ENCODE results near the gene TMSB4X.
"Not testable (repeated sequence)": the region's sequence is repeated elsewhere in the genome, so short reads cannot be mapped to it uniquely, and the experiment has no call there.

TMSB4X gene

GRCh38 chrX:12976819-12977732 is 2.2 kb downstream of the TMSB4X start:
- not testable (repeated sequence) for DNase-seq

DNA sequence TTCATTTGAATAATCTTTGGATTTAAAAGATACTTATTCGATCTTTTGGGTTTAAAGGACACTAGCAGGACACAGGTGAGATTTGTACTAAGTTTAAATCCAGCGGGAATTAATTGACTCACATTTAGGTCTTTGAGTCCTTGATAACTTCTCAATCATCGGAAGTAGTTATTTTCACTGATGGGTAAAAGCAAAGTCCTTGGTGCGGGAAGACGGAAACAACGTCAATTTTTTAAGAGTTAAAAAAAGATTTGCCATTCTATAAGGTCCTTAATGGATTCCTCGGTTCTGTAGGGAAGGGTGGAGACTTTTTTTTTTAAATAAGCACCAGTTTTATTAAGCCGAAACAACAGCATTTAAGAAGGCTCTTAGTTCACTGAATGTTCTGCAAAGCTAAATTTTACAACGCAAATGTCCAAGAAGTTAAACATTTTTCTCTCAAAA is 2.9 kb downstream of the TMSB4X start:
- no peak for DNase-seq

DNA sequence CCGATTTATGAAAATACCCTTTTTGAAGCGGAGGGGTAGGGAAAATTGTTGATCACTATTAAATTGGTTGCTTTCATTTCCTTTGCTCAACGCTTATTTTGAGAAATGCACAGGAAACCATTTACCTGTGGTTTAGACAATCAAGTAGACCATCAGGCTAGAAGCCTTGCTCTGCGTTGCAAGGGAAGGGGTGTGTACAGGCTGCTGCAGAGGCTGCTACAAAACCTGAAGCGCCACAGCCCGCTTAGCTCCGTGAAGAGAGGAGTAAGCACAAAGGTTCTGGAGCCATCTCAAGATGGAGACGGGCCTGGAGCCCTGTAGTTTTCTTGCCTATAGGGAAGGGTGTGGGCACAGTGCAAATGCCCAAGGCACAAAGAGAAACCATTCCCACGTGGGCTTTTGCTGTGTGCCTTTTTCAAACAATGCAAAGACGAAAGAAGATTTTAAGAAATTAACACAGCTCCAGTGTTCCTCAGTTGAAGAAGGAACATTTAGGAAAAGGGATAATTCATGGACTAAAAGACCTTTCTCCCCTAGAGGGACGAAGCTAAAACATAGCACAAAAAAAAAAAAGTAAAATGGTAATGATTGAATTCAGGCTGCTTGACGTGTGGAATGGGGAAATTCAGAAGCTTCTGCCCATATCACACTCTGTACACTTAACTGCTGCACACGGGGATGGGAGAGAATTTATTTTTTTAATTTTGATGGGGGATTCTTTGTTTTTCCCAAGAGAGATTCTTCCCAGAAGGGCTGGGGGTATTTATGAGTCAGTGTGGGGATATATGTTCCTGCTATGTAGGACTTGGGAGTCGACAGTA is 3.5 kb downstream of the TMSB4X start:
- DNase-seq = peak; percentile 44

DNA sequence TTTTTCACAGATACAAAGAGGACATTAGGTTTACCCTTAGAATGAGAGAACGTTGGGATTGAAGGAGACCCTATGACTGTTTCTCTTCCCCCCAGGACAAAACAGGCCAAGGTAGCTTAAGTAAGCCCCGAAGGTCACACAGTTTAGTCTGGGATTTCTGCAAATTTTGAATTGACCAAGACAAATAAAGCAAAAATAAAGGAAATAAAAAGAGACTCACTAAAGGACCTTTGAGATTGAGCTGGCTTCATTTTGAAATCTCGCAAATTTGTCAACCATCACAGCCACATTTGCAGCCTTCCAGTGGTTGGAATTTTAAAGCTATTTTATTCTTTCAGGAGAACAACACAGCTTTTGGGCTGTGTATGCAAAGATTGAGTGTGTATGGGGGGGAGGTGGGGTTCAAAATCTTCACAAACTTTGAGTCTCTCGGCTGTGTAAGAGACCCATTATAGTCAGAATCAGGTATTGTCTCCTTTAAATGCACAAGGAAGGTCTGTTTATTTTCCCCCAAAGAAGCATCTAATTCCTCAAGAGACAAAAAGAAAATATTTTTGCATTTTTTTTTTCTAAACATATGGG is 4.2 kb downstream of the TMSB4X start:
- DNase-seq = no peak

GRCh38 chrX:12979616-12980015 is 4.7 kb downstream of the TMSB4X start:
- no peak for DNase-seq

- DNase-seq = not testable (repeated sequence)
Observed at GRCh38 chrX:12980039-12980438, 5.1 kb downstream of the TMSB4X start.

DNA sequence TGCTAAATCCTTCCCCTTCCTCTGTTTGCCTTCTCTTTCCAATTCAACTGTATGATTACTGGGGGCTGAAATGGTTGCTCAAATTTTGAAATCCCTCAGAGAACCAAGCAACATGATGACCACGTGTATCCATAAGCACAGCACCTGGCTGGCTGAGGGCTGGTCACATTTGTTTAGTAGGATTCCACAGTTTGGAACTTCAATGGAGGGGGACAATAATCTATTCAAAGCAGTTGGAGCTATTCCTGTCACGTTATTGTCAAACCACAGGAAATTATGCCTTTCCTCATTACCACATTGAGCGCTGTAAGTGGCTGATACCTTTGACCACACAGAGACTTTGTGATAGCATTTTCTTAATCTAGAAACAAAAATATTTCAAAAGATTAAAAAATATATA is 7.0 kb downstream of the TMSB4X start:
- DNase-seq = no peak

GRCh38 chrX:12984603-12985319 is 9.9 kb downstream of the TMSB4X start:
- no peak for DNase-seq

DNA sequence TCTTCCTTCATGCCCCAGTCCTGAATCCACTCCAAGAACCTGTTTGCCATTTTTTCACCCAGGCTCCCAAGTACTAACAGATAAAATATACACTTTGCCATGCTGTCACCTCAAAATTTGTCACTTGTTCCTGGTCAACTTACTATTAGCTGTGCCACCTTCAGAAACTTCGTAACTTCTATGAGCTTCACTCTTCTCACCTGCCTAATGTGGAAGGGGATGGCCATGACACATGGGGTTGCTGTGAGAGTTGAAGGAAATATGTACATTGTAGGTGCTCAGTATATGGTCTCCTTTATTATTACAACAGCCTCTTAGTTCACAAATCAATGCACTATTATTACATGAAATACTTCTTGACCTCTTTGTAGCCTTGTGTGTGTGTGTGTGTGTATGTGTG is 10.4 kb downstream of the TMSB4X start:
- no peak for DNase-seq

DNA sequence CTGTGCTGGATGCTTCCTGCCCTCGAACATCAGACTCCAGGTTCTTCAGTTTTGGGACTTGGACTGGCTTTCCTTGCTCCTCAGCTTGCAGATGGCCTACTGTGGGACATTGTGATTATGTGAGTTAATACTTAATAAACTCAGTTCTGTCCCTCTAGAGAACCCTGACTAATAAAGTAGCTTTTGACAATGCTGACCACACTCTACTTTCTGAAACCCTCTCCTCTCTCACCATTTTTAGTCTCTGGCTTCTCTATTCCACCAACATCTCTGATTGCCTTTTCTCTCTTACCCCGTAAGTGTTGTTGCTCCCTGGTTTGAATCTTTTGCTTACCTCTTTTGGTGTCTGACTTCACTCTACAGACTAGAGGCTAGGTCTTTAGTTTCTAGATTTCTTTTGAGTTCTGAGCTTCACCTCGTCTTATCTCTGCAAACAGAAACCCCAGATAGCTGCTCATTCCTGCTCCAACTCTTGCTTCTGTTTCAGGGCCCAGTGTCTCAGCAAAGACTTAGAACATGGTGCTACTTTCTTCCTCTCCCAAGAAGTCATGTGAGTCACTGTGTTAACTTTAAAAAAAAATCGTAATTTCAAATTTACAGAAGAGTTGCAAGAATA is 11.4 kb downstream of the TMSB4X start:
- no peak for DNase-seq

DNA sequence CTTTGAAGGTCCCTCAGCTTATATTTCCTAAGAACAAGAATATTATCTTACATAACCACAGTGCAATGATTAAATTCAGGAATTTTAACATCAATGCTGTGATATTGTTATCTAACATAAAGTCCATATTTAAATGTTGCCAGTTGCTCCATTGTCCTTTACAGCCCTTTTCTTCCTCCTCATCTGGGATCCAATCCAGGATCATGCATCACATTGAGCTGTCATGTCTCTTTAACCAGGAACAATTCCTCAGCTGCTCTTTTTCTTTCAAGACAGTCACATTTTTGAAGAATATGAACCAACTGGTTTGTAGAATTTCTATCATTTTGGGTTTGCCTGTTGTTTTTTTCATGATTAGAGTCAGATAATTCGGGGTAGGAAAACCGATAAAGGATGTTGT is 12.0 kb downstream of the TMSB4X start:
- DNase-seq = no peak

- DNase-seq = no peak
Observed at GRCh38 chrX:12987340-12987739, 12.4 kb downstream of the TMSB4X start.

DNA sequence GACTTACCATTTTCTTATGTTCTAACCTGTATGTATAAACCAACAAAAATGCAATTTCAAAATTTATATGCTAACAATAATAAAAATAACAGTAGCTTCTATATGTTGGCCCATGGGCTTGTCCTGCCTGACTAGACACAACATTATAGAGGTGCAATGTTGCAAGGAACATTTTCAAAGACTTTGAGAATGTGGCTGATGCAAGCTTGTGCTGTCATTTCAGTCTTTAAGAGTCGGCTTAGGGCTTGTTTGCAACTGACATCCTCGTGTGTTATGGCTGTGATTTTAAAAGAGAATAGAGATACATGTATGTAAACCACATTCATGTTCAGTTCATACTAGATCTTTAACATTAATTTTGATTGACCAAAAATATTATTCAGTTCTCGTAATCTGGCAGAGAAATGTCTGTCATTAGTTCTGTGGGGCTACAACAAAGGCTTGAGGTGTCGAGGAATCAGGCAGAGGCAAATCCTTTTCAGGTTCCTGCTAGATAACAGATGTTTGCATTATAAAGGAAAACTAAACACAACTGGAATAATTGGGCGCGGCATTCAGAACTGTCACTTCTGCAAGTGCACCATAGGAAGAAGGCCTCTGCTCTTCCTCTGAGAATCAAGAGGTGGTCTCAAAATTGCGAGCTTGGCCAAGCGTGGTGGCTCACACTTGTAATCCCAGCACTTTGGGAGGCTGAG is 13.1 kb downstream of the TMSB4X start:
- DNase-seq = no peak

GRCh38 chrX:12988797-12989196 is 13.9 kb downstream of the TMSB4X start:
- no peak for DNase-seq

DNA sequence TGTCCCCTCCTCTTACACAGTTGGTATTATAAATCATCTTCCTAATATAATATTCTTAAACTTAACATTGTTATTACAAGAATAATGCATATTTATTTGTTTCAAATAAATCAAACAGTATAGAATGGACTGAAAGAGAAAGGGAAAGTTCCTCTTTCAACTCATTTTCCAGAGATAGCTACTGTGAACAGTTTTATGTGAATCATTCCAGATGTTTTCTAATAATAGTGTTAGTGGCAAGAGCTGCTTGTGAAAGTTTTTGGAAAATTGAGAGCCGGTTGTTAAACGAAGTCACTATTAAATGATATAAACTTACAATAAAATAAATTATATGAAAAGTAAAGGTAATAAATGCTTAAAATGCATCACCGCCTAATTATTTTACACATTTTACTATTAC is 14.6 kb downstream of the TMSB4X start:
- no peak for DNase-seq

- no peak for DNase-seq
Observed at GRCh38 chrX:12991575-12991974, 16.7 kb downstream of the TMSB4X start.

- no peak for DNase-seq
Observed at GRCh38 chrX:12992544-12993118, 17.7 kb downstream of the TMSB4X start.

DNA sequence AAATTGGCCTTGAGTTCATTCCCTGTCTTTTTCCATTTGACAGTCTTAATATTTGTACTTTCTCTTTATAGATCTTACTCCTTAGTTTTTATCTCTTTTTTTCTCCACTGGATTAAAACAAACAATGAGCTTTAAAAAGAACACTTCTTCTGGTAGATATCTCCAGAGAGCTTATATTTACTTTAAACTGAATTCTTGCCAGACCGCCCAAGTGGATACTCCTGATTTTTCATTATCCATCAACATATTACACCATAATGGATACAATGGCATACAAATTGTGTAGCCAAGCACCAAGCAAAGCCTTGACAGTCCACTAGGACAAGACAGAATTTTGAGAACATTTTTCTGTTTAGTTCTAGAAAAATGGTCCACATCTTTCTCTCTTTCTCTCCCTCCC is 18.9 kb downstream of the TMSB4X start:
- DNase-seq = no peak

DNA sequence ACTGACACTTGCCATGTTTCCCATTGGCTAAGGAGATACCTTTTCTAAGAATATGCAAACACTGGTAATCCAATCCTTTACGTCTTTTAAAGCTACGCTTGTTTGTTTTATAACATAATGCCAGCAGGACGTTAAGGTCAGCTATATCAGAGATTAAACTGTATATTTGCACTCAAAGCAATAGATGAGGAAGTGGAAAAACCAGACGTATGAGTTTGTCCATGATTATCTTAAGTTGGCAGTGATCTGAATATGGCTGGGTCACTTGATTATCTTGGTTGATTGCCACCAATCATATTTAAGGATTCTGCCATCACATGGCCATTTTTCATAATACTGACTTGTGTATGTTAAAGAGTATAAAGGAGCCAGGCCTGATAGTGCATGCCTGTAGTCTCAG is 19.4 kb downstream of the TMSB4X start:
- DNase-seq = no peak

- DNase-seq = no peak
Observed at GRCh38 chrX:12996934-12997435, 22.1 kb downstream of the TMSB4X start.
